ENCODE results near the gene PABPN1.
A peak's percentile ranks its signal among the peaks of the same experiment; 100 is the strongest.

PABPN1 gene

GRCh38 chr14:23306412-23307145 is 14.7 kb upstream of the PABPN1 start, which contains the start of gene BCL2L2:
Gene BCL2L2 (plus strand): TSS chr14:23306833. CDS start chr14:23307768, 935 bp downstream.
- Histone ChIP-seq H3K4me3 (ENCODE audit: low read depth in 1 of 2, low read length in 2 of 2) (peak within 1 kb of the TSS; percentile 28 to 66; a peak in 3 of 4 replicates), H2AFZ (ENCODE audit: low read depth, low read length) (peak within 1 kb of the TSS; percentile 74), H3K27me3 (ENCODE audit: insufficient read depth, low read length, poor library complexity) (no peaks in the 10 kb centered on the region), H3K4me1 (ENCODE audit: insufficient read depth, low read length) (peaks cover 47% of the 10 kb centered on the region), H4K20me1 (ENCODE audit: insufficient read depth, low read length) (no peaks in the 10 kb centered on the region), H3K9ac (ENCODE audit: low read depth, low read length) (peak within 1 kb of the TSS; percentile 56), H3K27ac (ENCODE audit: low read length) (peak within 1 kb of the TSS; percentile 71), H3K9me3 (ENCODE audit: insufficient read depth, low read length, severe bottlenecking) (no peaks in the 10 kb centered on the region), H3K36me3 (ENCODE audit: insufficient read depth, low read length) (peaks cover 3% of the 10 kb centered on the region; the same call in 1 of the 2 replicates), H3K79me2 (ENCODE audit: insufficient read depth, low read length) (peaks cover 4% of the 10 kb centered on the region), H3K4me2 (ENCODE audit: insufficient read depth, low read length) (peak within 1 kb of the TSS; percentile 64)
- TF ChIP-seq CTCF (IDR thresholded peaks at IDR 0.05; ENCODE audit: borderline replicate concordance, extremely low read depth, low read length, poor library complexity, severe bottlenecking) (no peak), EZH2 (IDR thresholded peaks at IDR 0.05; ENCODE audit: borderline replicate concordance, low read depth, low read length, severe bottlenecking) (no peak)
- DNase-seq (peak; percentile 73), ATAC-seq (ENCODE audit: insufficient read depth, low read depth) (no peak)

GRCh38 chr14:23307146-23307530 is 14.1 kb upstream of the PABPN1 start:
- Histone ChIP-seq H3K27me3 (ENCODE audit: insufficient read depth, low read length, poor library complexity) (no peaks in the 10 kb centered on the region), H3K79me2 (ENCODE audit: insufficient read depth, low read length) (peaks cover 4% of the 10 kb centered on the region), H3K4me2 (ENCODE audit: insufficient read depth, low read length) (peak overlapping the region; percentile 64), H3K9me3 (ENCODE audit: insufficient read depth, low read length, severe bottlenecking) (no peaks in the 10 kb centered on the region), H3K4me1 (ENCODE audit: insufficient read depth, low read length) (peaks cover 44% of the 10 kb centered on the region), H2AFZ (ENCODE audit: low read depth, low read length) (peak overlapping the region; percentile 74), H3K9ac (ENCODE audit: low read depth, low read length) (peak overlapping the region; percentile 56), H3K4me3 (ENCODE audit: low read depth in 1 of 2, low read length in 2 of 2) (peak overlapping the region; percentile 28 to 66; a peak in 3 of 4 replicates), H3K27ac (ENCODE audit: low read length) (peak overlapping the region; percentile 71), H3K36me3 (ENCODE audit: insufficient read depth, low read length) (peaks cover 3% of the 10 kb centered on the region; the same call in 1 of the 2 replicates), H4K20me1 (ENCODE audit: insufficient read depth, low read length) (no peaks in the 10 kb centered on the region)
- ATAC-seq (ENCODE audit: insufficient read depth, low read depth) = no peak
- DNase-seq = no peak
- TF ChIP-seq EZH2 (IDR thresholded peaks at IDR 0.05; ENCODE audit: borderline replicate concordance, low read depth, low read length, severe bottlenecking) (no peak), CTCF (IDR thresholded peaks at IDR 0.05; ENCODE audit: borderline replicate concordance, extremely low read depth, low read length, poor library complexity, severe bottlenecking) (no peak)

- Histone ChIP-seq H3K27ac (ENCODE audit: low read length) (no peak overlapping the region), H3K4me3 (ENCODE audit: low read depth in 1 of 2, low read length in 2 of 2) (no peak overlapping the region), H3K79me2 (ENCODE audit: insufficient read depth, low read length) (peaks cover 4% of the 10 kb centered on the region), H3K9ac (ENCODE audit: low read depth, low read length) (peak overlapping the region; percentile 56; the same call in 1 of the 2 replicates), H3K9me3 (ENCODE audit: insufficient read depth, low read length, severe bottlenecking) (no peaks in the 10 kb centered on the region), H2AFZ (ENCODE audit: low read depth, low read length) (no peak overlapping the region), H3K4me1 (ENCODE audit: insufficient read depth, low read length) (peaks cover 40% of the 10 kb centered on the region), H3K4me2 (ENCODE audit: insufficient read depth, low read length) (peak overlapping the region; percentile 64), H3K36me3 (ENCODE audit: insufficient read depth, low read length) (0 out of 2 replicates have a peak, but pooled peaks cover 3% of the 10 kb centered on the region), H3K27me3 (ENCODE audit: insufficient read depth, low read length, poor library complexity) (no peaks in the 10 kb centered on the region), H4K20me1 (ENCODE audit: insufficient read depth, low read length) (no peaks in the 10 kb centered on the region)
- no peak for TF ChIP-seq EZH2 (IDR thresholded peaks at IDR 0.05; ENCODE audit: borderline replicate concordance, low read depth, low read length, severe bottlenecking)
- no peak for TF ChIP-seq CTCF (IDR thresholded peaks at IDR 0.05; ENCODE audit: borderline replicate concordance, extremely low read depth, low read length, poor library complexity, severe bottlenecking)
- no peak for DNase-seq
- ATAC-seq (ENCODE audit: insufficient read depth, low read depth) = no peak
These were observed 13.3 kb upstream of the PABPN1 start for GRCh38 chr14:23307687-23308644.
